NCI-H2107 (cell line): ENCODE measurements around the gene SRSF12.

Source experiments
- DNase-seq: peaks from one replicate; lab custom pipeline; 2025; lab: John Stamatoyannopoulos, UW

Gene SRSF12

GRCh38 chr6:89117211-89118108 is at the start of gene SRSF12:
Gene SRSF12 (minus strand): TSS chr6:89118071. CDS start chr6:89117887, 184 bp downstream.
- DNase-seq = no peak

GRCh38 chr6:89162047-89162371 is 44.1 kb upstream of the SRSF12 start:
- no peak for DNase-seq

GRCh38 chr6:89161326-89162046 is 43.6 kb upstream of the SRSF12 start:
- DNase-seq = no peak

- DNase-seq = no peak
These were observed 42.6 kb upstream of the SRSF12 start for GRCh38 chr6:89160331-89161092.

GRCh38 chr6:89154131-89154530 is 36.3 kb upstream of the SRSF12 start:
- DNase-seq = no peak

- no peak for DNase-seq
These were observed 30.3 kb upstream of the SRSF12 start for GRCh38 chr6:89148016-89148750.

GRCh38 chr6:89146718-89147700 is 29.1 kb upstream of the SRSF12 start:
- DNase-seq = peak; percentile 41

- DNase-seq = peak; percentile 45
These were observed 28.3 kb upstream of the SRSF12 start, which contains the start of gene PM20D2 for GRCh38 chr6:89145956-89146717. Gene PM20D2 (plus strand): TSS chr6:89146055. CDS start chr6:89146145, 90 bp downstream.

GRCh38 chr6:89145091-89145955 is 27.5 kb upstream of the SRSF12 start:
- DNase-seq = no peak

GRCh38 chr6:89144354-89144906 is 26.6 kb upstream of the SRSF12 start:
- no peak for DNase-seq

GRCh38 chr6:89140347-89141156 is 22.7 kb upstream of the SRSF12 start:
- DNase-seq = no peak

- no peak for DNase-seq
These were observed 21.9 kb upstream of the SRSF12 start for GRCh38 chr6:89139509-89140346.

GRCh38 chr6:89138173-89138572 is 20.3 kb upstream of the SRSF12 start:
- DNase-seq = no peak

GRCh38 chr6:89134723-89135122 is 16.9 kb upstream of the SRSF12 start:
- no peak for DNase-seq

- DNase-seq = no peak
These were observed 16.1 kb upstream of the SRSF12 start for GRCh38 chr6:89133981-89134380.

- no peak for DNase-seq
These were observed 14.2 kb upstream of the SRSF12 start for GRCh38 chr6:89132057-89132456.

GRCh38 chr6:89131599-89131998 is 13.7 kb upstream of the SRSF12 start:
- no peak for DNase-seq
